GM23248 (cell line): ENCODE measurements around the gene CARD16. TPM values are rescaled to one million over a fixed set of nuclear protein-coding genes. Genes with fewer than 3 reads are reported as not detected.

Experiments
- DNase-seq: peaks from one replicate; pipeline ENCODE4 v3.0.0-alpha.2; 2015
- H2AFZ ChIP-seq: fragments of 200-600 bp; sonication (generic); 2 replicates; pipeline ENCODE4 v1.6.1; 2016; ENCODE audit warnings: antibody characterized with exemption
- H3F3A ChIP-seq: fragments of 200-600 bp; sonication (generic); 2 replicates; pipeline ENCODE4 v1.6.1; 2016; ENCODE audit warnings: mild to moderate bottlenecking, antibody characterized with exemption, mixed run types; ENCODE audit not compliant: insufficient read depth
- H3K27ac ChIP-seq: fragments of 200-600 bp; sonication (generic); 2 replicates; pipeline ENCODE4 v1.5.1; 2016; ENCODE audit warnings: mild to moderate bottlenecking
- H3K27me3 ChIP-seq: fragments of 200-600 bp; sonication (generic); replicated peaks from 2 replicates; pipeline ENCODE4 v1.6.1; 2016; ENCODE audit warnings: mild to moderate bottlenecking; ENCODE audit not compliant: insufficient read depth
- H3K36me3 ChIP-seq: fragments of 200-600 bp; sonication (generic); 2 replicates; pipeline ENCODE4 v1.6.1; 2016; ENCODE audit warnings: low read depth, mild to moderate bottlenecking
- H3K4me1 ChIP-seq: fragments of 200-600 bp; sonication (generic); 2 replicates; pipeline ENCODE4 v1.6.1; 2016; ENCODE audit warnings: mild to moderate bottlenecking; ENCODE audit not compliant: insufficient read depth
- H3K4me2 ChIP-seq: fragments of 200-600 bp; sonication (generic); one replicate; pipeline ENCODE4 v1.6.1; 2016; ENCODE audit warnings: mild to moderate bottlenecking; ENCODE audit not compliant: unreplicated experiment
- H3K4me3 ChIP-seq: fragments of 200-600 bp; sonication (generic); 2 replicates; pipeline ENCODE4 v1.5.1; 2016; ENCODE audit warnings: mild to moderate bottlenecking
- H3K79me2 ChIP-seq: fragments of 200-600 bp; sonication (generic); 2 replicates; pipeline ENCODE4 v1.6.1; 2016; ENCODE audit warnings: mild to moderate bottlenecking; ENCODE audit not compliant: insufficient read depth
- H3K9ac ChIP-seq: fragments of 200-600 bp; sonication (generic); 2 replicates; pipeline ENCODE4 v1.6.1; 2016; ENCODE audit warnings: mild to moderate bottlenecking
- H3K9me2 ChIP-seq: fragments of 200-600 bp; sonication (generic); 2 replicates; pipeline ENCODE4 v1.6.1; 2016; ENCODE audit warnings: mixed run types, mild to moderate bottlenecking, moderate library complexity; ENCODE audit not compliant: insufficient read depth
- H3K9me3 ChIP-seq: fragments of 200-600 bp; sonication (generic); one replicate; pipeline ENCODE4 v1.6.1; 2017; ENCODE audit warnings: low read depth
- H4K20me1 ChIP-seq: fragments of 200-600 bp; sonication (generic); 2 replicates; pipeline ENCODE4 v1.6.0; 2016; ENCODE audit not compliant: insufficient read depth
- EZH2 ChIP-seq: fragments of 200-600 bp; sonication (generic); IDR thresholded peaks from 2 replicates; pipeline ENCODE4 v1.6.1; 2018; ENCODE audit warnings: antibody characterized with exemption, mild to moderate bottlenecking; ENCODE audit not compliant: insufficient read depth, poor library complexity, severe bottlenecking
- EZH2phosphoT487 ChIP-seq: fragments of 200-600 bp; sonication (generic); IDR thresholded peaks from 2 replicates; pipeline ENCODE4 v1.6.1; 2018; ENCODE audit warnings: antibody characterized with exemption, moderate library complexity, mild to moderate bottlenecking, low read depth; ENCODE audit not compliant: insufficient read depth
- WGBS, 2 experiments: methylation state at CpG; one replicate each; pipeline ENCODE4 v1.1.6; 2015 to 2017; ENCODE audit warnings: low lambda C conversion rate in 2 of 2, low coverage in 1 of 2; ENCODE audit errors: missing lambda C conversion rate in 2 of 2; 5-methylcytosine and 5-hydroxymethylcytosine counted together
- in situ Hi-C: fragments of 300-500 bp; cut with MboI; formaldehyde crosslinking; loops from 2 replicates; pipeline ENCODE4 v1.15.0; 2020
- polyA plus RNA-seq: library from polyadenylated mRNA; unstranded; fragments of >200 nt; fragmentation: Nextera tagmentation; extraction: Ambion mirVana; gene quantifications from 2 replicates; pipeline ENCODE4 v1.2.1, GENCODE V29; 2016
- total RNA-seq: library from RNA; depleted of rRNA; stranded (reverse); fragments of >200 nt; shearing (Covaris generic); gene quantifications from 2 replicates; pipeline ENCODE4 v1.2.3, GENCODE V29; 2014

CARD16 gene
- total and polyA plus RNA-seq, 2 experiments from 2014 or later = not detected

GRCh38 chr11:105000797-105001196 is 44.3 kb downstream of the CARD16 start:
- no peak overlapping the region for H3K27ac ChIP-seq
- no peak overlapping the region for H3K4me2 ChIP-seq
- no peak overlapping the region for H3K4me3 ChIP-seq
- H3F3A ChIP-seq = 0 out of 2 replicates have a peak, but pooled peaks cover 4% of the 10 kb centered on the region
- peak overlapping the region; percentile 60; the same call in 1 of the 2 replicates for H2AFZ ChIP-seq
- WGBS, 2 experiments = 56 to 60% methylated on average over 7 of the region's 7 CpGs
- DNase-seq = peak; percentile 12
- no peak overlapping the region for H3K9ac ChIP-seq
- no peaks in the 10 kb centered on the region for H3K79me2 ChIP-seq
- TF ChIP-seq EZH2 (no peak), EZH2phosphoT487 (no peak)
- in situ Hi-C loops = no loop called here
- no peaks in the 10 kb centered on the region for H4K20me1 ChIP-seq
- H3K4me1 ChIP-seq = 0 out of 2 replicates have a peak, but pooled peaks cover 9% of the 10 kb centered on the region
- H3K9me3 ChIP-seq = no peaks in the 10 kb centered on the region
- H3K36me3 ChIP-seq = no peaks in the 10 kb centered on the region
- H3K27me3 ChIP-seq = no peaks in the 10 kb centered on the region
- no peaks in the 10 kb centered on the region for H3K9me2 ChIP-seq

- in situ Hi-C loops = no loop called here
Observed at GRCh38 chr11:105000167-105000566, 45.0 kb downstream of the CARD16 start.

GRCh38 chr11:104999721-105000120 is 45.4 kb downstream of the CARD16 start:
- H3K27me3 ChIP-seq = no peaks in the 10 kb centered on the region
- no peaks in the 10 kb centered on the region for H3K79me2 ChIP-seq
- H4K20me1 ChIP-seq = no peaks in the 10 kb centered on the region
- no peak for DNase-seq
- 0 out of 2 replicates have a peak, but pooled peaks cover 4% of the 10 kb centered on the region for H3F3A ChIP-seq
- H3K27ac ChIP-seq = no peak overlapping the region
- H3K9ac ChIP-seq = no peak overlapping the region
- no peak overlapping the region for H3K4me3 ChIP-seq
- TF ChIP-seq EZH2phosphoT487 (no peak), EZH2 (no peak)
- no peak overlapping the region for H3K4me2 ChIP-seq
- no peaks in the 10 kb centered on the region for H3K9me2 ChIP-seq
- 53 to 54% methylated on average over 1 of the region's 1 CpG for WGBS, 2 experiments
- H2AFZ ChIP-seq = no peak overlapping the region
- H3K36me3 ChIP-seq = no peaks in the 10 kb centered on the region
- no peaks in the 10 kb centered on the region for H3K9me3 ChIP-seq
- 0 out of 2 replicates have a peak, but pooled peaks cover 4% of the 10 kb centered on the region for H3K4me1 ChIP-seq
- in situ Hi-C loops = no loop called here

More at GRCh38 chr11:105000167-105000566, 45.0 kb downstream of the CARD16 start:
- no peaks in the 10 kb centered on the region for H3K9me3 ChIP-seq
- H3K9ac ChIP-seq = no peak overlapping the region
- DNase-seq = peak; percentile 72
- TF ChIP-seq EZH2 = no peak
- TF ChIP-seq EZH2phosphoT487 = no peak
- H4K20me1 ChIP-seq = no peaks in the 10 kb centered on the region
- 0 out of 2 replicates have a peak, but pooled peaks cover 4% of the 10 kb centered on the region for H3F3A ChIP-seq
- H3K36me3 ChIP-seq = no peaks in the 10 kb centered on the region
- H3K27me3 ChIP-seq = no peaks in the 10 kb centered on the region
- H3K4me2 ChIP-seq = no peak overlapping the region
- no peaks in the 10 kb centered on the region for H3K9me2 ChIP-seq
- no peak overlapping the region for H3K27ac ChIP-seq
- H2AFZ ChIP-seq = peak overlapping the region; percentile 60
- H3K4me1 ChIP-seq = 0 out of 2 replicates have a peak, but pooled peaks cover 7% of the 10 kb centered on the region
- no peaks in the 10 kb centered on the region for H3K79me2 ChIP-seq
- H3K4me3 ChIP-seq = no peak overlapping the region
- WGBS, 2 experiments = 40 to 51% methylated on average over 5 of the region's 5 CpGs

DNA sequence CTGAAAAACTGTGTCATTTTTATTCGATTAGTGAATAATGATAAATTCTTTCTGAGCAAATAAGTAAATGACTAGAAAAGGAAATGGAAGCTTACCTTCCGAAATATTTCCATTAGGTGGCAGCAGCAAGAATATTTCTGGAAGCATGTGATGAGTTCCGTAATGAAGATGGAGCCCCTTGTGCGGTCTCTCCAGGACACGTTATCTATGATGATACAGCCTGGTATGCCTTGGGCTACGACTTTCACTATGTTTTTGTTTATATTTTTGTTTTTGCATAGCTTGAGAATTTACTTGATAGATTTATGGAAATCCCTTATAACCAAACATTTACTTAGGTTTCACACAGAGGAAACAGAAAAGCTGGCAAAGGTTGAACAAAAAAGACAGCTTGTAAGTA is 47.8 kb downstream of the CARD16 start:
- no peak for DNase-seq
- H2AFZ ChIP-seq = 0 out of 2 replicates have a peak overlapping the region, but pooled peaks have one; percentile 15

More for the DNA sequence above, 47.8 kb downstream of the CARD16 start:
- no peaks in the 10 kb centered on the region for H3K9me2 ChIP-seq
- no peaks in the 10 kb centered on the region for H3K27me3 ChIP-seq
- H4K20me1 ChIP-seq = no peaks in the 10 kb centered on the region
- no peaks in the 10 kb centered on the region for H3K79me2 ChIP-seq
- H3K4me3 ChIP-seq = no peak overlapping the region
- no peak overlapping the region for H3K4me2 ChIP-seq
- H3F3A ChIP-seq = 0 out of 2 replicates have a peak, but pooled peaks cover 4% of the 10 kb centered on the region
- in situ Hi-C loops = no loop called here
- H3K4me1 ChIP-seq = no peaks in the 10 kb centered on the region
- H3K27ac ChIP-seq = no peak overlapping the region
- H3K9me3 ChIP-seq = no peaks in the 10 kb centered on the region
- no peaks in the 10 kb centered on the region for H3K36me3 ChIP-seq
- TF ChIP-seq EZH2 = no peak
- TF ChIP-seq EZH2phosphoT487 = no peak
- 82 to 91% methylated on average over 6 of the region's 6 CpGs for WGBS, 2 experiments
- no peak overlapping the region for H3K9ac ChIP-seq
